ENCODE data around the gene DMP1.
A peak's percentile ranks its signal among the peaks of the same experiment; 100 is the strongest.

Gene DMP1, protein sequence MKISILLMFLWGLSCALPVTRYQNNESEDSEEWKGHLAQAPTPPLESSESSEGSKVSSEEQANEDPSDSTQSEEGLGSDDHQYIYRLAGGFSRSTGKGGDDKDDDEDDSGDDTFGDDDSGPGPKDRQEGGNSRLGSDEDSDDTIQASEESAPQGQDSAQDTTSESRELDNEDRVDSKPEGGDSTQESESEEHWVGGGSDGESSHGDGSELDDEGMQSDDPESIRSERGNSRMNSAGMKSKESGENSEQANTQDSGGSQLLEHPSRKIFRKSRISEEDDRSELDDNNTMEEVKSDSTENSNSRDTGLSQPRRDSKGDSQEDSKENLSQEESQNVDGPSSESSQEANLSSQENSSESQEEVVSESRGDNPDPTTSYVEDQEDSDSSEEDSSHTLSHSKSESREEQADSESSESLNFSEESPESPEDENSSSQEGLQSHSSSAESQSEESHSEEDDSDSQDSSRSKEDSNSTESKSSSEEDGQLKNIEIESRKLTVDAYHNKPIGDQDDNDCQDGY

DNA sequence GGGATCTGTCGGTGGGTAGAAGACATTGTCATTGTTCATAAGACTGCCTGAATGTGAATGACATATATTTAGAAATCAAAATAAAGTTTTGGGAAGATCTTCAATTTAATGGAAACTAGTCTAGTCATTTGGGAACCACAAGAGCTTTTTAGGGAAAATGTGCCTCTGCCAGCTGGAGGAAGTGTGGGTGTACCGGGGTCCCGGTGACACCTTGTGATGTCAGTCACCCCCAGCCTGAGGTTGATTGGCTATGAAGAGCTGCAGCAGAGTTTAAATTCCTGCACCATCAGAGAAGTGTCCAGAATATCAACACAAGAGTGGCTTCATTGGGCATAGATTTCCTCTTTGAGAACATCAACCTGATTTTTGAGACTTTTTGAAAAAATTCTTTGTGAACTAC is at the start of gene DMP1:
Gene DMP1, plus strand, starts transcription at position 301 of the 400 bp plus-strand sequence. CDS start 6,213 bp downstream, outside the sequence.
- no peak for DNase-seq

- DNase-seq = no peak
These were observed 48.7 kb upstream of the DMP1 start for GRCh38 chr4:87601361-87601760.

- no peak for DNase-seq
These were observed 41.9 kb upstream of the DMP1 start, which contains the start of gene DSPP for GRCh38 chr4:87608229-87608628. DSPP (plus strand) TSS chr4:87608529; CDS start chr4:87610909, 2,380 bp downstream.

DNA sequence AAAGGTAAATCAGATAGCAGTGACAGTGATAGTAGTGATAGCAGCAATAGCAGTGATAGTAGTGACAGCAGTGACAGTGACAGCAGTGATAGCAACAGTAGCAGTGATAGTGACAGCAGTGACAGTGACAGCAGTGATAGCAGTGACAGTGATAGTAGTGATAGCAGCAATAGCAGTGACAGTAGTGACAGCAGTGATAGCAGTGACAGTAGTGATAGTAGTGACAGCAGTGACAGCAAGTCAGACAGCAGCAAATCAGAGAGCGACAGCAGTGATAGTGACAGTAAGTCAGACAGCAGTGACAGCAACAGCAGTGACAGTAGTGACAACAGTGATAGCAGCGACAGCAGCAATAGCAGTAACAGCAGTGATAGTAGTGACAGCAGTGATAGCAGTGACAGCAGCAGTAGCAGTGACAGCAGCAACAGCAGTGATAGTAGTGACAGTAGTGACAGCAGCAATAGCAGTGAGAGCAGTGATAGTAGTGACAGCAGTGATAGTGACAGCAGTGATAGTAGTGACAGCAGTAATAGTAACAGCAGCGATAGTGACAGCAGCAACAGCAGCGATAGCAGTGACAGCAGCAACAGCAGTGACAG is 35.7 kb upstream of the DMP1 start:
- DNase-seq = no peak

DNA sequence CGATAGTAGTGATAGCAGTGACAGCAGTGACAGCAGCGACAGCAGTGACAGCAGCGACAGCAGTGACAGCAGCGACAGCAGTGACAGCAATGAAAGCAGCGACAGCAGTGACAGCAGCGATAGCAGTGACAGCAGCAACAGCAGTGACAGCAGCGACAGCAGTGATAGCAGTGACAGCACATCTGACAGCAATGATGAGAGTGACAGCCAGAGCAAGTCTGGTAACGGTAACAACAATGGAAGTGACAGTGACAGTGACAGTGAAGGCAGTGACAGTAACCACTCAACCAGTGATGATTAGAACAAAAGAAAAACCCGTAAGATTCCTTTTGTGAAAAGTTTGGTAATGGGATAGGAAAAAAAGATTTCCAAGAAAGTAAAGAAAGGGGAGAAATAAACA is 33.8 kb upstream of the DMP1 start:
- DNase-seq = no peak

GRCh38 chr4:87620086-87620485 is 30.0 kb upstream of the DMP1 start:
- no peak for DNase-seq

- peak in 1 of 2 donors; percentile 48 for DNase-seq
These were observed 29.6 kb upstream of the DMP1 start for GRCh38 chr4:87620491-87620890.

DNA sequence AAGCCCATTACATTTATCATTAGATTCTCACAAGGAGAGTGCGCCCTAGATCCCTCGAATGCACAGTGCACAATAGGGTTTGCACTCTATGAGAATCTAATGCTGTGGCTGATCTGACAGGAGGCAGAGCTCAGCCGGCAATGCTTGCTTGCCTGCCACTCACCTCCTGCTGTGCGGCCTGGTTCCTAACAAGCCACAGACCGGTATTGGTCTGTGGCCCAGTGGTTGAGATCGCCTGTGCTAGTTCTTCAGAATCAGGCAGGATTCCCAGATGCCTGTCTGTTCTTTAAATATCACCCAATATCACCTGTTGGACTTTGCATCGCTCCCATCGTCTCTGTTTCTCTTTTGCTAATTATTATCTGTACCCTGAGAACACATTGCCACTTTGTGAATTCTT is 27.8 kb upstream of the DMP1 start:
- DNase-seq = no peak

GRCh38 chr4:87624698-87625097 is 25.4 kb upstream of the DMP1 start:
- DNase-seq = no peak

- DNase-seq = peak in 1 of 2 donors; percentile 14
These were observed 18.4 kb upstream of the DMP1 start for GRCh38 chr4:87631668-87632067.

- no peak for DNase-seq
These were observed 17.6 kb upstream of the DMP1 start for GRCh38 chr4:87632469-87632868.

DNA sequence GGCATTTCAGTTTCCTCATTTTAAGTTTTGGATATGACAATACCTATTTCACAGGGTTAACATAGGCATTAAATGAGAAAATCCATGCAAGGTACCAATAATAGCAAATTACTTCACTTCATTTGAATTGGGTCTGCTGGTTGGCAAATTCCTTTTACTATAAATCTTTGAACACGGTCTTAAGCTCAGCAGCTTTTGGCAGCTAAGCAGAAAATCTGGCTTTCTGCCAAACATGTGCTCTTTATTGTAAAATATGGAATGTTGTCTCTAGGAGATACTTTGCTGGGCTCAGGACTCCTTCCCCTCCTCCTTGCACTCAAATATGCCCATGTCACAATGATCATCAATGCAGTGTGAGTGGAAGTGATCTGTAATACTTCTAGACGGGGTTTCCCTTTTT is 16.8 kb upstream of the DMP1 start:
- DNase-seq = no peak

- no peak for DNase-seq
These were observed 5.8 kb upstream of the DMP1 start for GRCh38 chr4:87644286-87644685.

DNA sequence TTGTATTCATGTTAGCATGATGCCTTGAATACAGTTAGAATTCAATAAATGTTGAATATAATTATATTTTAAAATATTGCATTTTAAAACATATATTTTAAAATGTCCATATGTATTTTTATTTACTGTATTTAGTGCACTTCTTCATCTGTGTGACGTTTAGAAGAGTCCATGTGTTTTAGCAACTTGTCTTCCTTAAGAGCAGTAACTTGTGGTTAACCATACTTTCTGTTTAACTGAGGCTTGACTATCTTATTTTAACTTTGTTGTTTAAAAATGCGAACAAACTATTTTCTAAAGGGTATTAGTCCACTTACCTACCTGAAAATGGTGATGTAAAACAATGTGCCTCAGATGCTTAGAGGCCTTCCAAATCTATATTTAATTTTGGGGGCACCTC is 858 bp downstream of the DMP1 start:
- DNase-seq = no peak

DNA sequence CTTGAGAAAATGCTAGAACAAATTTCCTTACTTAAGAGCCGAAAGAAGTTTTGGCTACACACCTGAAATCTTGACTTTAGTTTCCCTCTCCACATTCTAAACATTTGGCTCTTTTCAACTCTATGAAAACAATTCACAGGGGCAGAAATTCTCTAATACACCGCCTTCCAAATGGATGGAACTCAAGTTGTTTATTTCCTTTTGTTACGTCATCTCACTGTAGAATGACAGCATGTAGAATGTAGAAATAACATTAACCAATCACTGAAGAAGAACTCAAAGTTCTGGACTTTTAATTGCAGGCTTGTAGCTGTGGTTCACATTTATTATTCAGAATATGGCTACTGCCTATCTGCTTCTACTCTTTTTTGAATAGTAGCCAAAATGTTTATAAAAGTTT is 1.9 kb downstream of the DMP1 start:
- no peak for DNase-seq

DNA sequence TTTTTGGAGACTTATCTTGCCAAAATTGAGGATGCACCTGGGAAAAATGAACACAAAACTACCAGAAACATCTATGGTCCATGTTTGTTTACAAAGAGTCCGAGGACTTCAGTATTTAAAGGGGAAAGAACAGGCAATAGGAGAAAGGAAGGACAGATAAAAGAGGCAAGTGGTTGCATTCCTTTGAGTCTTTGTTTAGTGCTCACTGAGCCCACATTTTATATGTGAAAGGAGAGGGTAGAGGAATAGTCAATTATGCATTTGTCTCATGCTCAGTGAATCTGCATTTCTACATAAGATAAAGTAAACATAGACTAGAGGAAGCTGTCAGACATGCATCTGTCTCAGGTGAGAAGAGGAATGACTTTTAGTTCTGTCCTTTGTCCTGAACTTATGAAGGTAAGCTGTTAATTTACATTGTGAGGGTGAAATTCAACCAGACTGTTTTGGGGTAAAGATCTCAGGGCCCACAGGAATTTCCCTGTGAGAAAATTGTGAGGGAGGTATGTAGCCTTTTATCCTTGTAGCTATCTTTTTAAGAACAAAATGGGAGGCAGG is 4.5 kb downstream of the DMP1 start:
- no peak for DNase-seq

DNA sequence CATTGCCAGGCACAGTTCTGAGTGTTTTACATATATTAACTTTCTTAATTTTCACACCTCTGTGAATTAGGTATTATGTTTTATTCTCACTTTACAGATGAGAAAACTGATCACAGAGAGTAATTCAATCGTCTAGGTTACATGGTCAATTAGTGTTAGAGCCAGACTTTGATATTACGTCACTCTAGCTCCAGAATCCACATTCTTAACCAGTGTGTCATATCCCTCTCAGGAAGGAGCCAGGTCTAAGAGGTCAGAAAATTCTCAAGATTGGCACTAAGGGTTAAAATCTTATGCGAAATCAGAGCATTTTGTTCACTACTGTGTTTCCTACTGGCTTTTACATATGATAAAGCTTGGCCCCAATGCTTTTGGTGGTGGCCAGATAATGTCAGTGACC is 7.4 kb downstream of the DMP1 start:
- DNase-seq = no peak

GRCh38 chr4:87659247-87659931 is 9.3 kb downstream of the DMP1 start:
- DNase-seq = no peak

DNA sequence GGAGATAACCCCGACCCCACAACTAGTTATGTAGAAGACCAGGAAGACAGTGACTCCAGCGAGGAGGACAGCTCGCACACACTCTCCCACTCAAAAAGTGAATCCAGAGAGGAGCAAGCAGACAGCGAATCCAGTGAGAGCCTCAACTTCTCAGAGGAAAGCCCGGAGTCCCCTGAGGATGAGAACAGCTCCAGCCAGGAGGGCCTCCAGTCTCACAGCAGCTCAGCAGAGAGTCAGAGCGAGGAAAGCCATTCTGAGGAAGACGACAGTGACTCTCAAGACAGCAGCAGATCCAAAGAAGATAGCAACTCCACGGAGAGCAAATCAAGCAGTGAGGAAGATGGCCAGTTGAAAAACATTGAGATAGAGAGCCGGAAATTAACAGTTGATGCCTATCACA is 12.8 kb downstream of the DMP1 start:
- no peak for DNase-seq

- DNase-seq = no peak
These were observed 19.3 kb downstream of the DMP1 start for GRCh38 chr4:87669373-87669772.

GRCh38 chr4:87677731-87678130 is 27.7 kb downstream of the DMP1 start:
- no peak for DNase-seq

DNA sequence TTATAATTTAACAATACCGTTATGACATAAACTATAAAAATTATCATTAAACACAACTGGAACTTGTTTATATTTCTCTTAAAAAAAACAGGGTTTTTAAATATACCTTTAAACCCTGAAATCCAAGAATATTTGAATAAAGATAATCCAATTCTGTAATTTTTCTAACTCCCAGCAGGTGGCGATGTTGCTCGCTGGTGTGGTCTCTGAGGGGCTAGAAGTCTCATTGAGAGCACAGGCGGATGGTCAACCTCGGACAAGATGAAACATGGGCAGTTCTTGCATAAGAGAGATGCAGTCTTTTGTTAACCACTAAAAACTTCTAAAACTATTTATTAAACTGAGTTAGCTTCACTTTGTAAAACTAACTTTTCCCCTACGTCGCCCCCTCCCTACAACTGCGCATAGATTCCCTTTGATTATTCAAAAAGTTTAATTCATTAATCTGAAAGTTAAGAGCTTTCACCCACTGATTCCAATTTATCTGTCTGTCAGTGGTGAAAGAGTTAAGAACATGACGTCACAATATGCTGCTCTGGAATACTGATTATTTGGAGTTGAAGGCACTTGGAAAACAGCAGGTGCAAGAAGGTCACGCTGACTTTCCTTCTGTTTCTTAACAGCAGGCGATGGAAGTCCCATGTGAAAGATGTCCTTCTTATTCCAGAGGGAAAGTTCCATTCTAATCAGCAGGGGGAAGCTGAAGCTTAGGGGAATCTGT is 29.5 kb downstream of the DMP1 start:
- DNase-seq = peak; percentile 60 to 77

GRCh38 chr4:87680271-87680670 is 30.2 kb downstream of the DMP1 start:
- no peak for DNase-seq

Measured in hippocampal formation (tissue), 2 donors.